Stimulated activated naive CD8-positive, alpha-beta T cell treated with anti-CD3 and anti-CD28 coated beads, Interleukin-15, Interleukin-2, amounts not matched to agents 100 U/mL and 50 U/mL, for 24 hours (primary cell): ENCODE measurements around the gene RPL13.

Experiments used
- ATAC-seq: fragments of 150-1000 bp; cut with Tn5 transposase; one replicate; pipeline ENCODE4 v1.10.0; 2021
- DNase-seq: peaks from one replicate; pipeline ENCODE4 v3.0.0; 2021

Gene RPL13

DNA sequence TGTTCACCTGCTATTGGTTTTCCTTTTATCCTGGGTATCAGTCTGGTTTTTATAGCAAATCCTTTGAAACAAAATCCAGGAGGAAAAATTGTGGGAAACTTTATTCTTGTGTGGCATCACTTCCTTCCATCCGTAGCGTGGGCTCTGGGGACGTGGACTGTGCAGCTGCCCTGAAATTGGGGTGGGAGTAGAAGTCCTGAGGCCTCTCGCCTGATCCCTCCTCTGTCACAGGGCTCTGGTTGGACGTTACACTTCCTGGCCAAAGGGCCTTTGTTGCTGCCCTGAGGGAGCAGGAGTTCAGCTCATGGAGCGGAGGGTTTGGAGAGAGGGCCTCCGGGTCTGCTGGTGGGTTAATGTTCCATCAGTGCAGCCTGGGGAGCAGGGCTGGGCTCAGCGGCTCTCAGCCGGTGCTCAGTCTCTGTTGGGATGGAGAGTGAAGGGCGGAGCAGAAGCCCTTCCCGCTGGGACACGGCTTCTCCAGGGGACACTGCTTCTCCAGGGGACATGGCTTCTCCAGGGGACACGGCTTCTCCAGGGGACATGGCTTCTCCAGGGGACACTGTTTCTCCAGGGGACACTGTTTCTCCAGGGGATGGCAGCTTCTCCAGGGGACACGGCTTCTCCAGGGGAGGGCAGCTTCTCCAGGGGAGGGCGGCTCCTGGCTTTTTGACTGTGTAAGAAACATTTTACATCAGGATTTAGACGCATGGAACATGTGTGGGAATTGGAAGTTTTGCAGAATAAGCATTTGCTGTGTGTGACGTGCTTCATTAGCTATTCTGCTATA is 15.2 kb upstream of the RPL13 start:
- no peak for ATAC-seq
- no peak for DNase-seq

DNA sequence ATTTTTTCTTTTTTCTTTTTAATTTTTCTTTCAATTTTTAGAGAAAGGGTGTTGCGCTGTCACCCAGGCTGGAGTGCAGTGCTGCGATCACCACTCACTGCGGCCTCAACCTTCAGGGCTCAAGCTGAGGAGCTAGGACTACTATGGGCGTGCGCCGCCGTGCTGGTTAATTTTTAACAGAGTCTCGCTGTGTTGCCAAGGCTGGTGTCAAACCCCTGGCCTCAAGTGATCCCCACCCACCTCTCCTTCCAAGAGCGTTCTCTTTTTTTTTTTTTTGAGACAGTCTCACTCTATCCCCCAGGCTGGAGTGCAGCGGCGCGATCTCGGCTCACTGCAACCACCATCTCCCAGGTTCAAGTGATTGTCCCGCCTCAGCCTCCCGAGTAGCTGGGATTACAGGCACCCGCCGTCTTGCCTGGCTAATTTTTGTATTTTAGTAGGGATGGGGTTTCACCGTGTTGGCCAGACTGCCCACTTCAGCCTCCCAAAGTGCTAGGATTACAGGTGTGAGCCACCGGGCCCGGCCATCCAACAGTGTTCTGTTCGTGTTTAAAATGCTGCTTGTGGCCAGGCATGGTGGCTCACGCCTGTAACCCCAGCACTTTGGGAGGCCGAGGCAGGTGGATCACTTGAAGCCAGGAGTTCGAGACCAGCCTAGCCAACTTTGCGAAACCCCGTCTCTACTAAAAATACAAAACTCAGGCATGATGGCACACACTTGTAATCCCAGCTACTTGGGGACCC is 14.5 kb upstream of the RPL13 start:
- no peak for ATAC-seq
- DNase-seq, result no peak

DNA sequence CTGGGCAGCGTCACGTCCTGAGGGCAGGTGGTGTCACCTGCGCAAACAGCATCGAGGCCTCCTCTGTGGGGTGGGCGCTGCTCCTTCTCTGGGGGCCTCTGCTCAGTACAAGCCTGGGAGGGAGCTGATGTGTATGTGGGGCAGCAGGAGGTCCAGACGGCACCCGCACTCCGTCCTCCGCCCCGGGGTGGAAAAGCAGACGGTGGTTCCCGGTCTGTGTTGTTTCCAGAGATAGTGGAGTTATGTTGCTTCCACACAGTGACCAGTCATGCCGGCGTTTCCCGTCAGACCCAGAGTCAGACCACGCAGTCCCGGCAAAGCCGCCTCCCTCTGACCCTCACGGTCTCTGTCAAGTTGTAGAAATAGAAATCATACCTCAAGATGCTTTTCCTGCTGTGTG is 13.7 kb upstream of the RPL13 start:
- ATAC-seq (no peak), DNase-seq (no peak)

DNA sequence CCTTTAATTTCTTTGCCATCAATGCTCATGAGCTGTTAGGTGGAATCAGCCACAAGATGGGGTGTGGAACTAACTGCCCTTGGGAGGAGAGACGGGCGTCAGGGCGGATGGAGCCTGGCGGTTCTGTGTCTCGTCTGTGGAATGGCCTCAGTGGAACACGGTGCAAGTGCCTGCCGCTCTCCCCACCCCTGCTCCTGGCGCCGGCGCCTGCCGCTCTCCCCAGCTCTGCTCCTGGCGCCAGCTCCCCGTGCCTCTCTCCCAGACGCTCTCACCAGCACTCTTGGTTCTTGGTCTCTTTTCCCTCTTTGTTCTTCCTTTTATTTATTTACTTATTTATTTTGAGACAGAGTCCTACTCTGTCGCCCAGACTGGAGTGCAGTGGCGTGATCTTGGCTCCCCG is 13.2 kb upstream of the RPL13 start:
- ATAC-seq (no peak), DNase-seq (no peak)

DNA sequence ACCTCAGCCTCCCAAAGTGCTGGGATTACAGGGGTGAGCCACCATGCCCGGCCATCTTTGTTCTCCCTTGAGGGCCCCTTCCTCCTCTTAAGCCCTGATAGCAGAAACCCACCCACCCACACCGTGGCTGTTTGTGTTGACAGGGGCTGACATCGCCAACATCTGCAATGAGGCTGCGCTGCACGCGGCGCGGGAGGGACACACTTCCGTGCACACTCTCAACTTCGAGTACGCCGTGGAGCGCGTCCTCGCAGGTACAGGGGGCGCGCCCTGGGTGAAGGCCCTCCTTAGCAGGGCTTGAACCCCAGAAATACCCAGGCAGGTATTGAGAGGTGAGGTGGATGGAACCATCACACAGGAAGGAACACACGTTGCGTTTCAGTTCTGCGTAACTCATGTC is 12.6 kb upstream of the RPL13 start:
- DNase-seq (no peak), ATAC-seq (no peak)

DNA sequence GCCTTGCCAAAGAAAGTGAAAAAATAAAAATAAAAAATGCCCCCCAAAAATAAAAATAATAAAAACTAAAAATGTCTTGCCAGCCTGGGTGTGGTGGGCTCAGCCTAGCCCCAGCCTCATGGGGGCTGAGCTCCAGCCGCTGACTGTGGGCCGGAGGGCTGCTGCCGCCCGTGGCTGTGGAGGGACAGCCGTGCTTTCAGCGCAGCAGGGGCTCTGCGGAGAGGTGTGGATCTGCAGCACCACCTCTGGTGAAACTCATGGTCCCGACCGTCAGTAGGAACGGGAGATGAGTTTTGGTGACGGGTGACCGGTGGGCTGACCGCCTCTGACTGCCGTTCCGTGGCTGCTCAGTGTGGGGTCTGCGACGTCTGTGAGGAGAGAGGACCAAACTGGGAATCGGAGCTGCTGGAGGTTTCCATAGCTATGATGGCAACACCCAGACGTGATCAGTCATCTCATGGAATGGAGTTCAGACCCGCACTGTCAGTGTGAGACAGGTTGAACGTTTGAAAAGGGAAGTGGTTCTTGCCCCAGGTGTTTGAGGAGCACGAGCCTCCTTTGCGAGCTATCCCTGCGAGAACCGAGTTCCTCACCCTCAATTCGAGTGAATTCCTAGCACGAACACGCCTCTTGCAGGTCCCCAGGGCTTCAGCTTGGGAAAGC is 12.0 kb upstream of the RPL13 start:
- DNase-seq, result no peak
- no peak for ATAC-seq

DNA sequence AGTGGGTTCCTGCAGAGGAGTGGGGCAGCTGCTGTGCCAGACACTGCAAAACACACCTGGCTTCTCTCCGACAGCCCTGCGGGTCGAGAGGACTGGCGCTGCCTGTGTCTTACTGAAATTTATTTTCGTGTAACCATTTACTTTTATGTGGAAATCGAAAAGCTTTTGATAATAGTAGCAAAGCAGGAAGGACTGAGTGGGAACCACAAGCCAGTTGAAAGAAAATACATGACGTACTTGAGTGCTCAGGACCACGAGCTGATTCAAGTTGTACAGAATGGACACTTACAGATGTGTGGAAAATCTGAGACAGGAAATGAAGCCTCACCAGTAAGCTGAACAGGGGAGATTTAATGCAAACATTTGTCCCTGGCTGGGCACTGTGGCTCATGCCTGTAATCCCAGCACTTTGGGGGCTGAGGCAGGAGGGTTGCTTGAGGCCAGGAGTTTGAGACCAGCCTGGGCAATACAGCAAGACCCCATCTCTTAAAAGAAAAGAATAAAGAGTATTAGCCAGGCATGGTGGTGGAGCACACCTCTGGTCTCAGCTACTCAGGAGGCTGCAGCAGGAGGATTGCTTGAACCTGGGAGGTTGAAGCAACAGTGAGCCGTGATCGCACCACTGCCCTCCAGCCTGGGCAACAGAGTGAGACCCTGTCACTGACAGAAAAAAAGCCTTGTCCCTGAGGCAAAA is 11.3 kb upstream of the RPL13 start:
- ATAC-seq (peak; percentile 87), DNase-seq (no peak)

DNA sequence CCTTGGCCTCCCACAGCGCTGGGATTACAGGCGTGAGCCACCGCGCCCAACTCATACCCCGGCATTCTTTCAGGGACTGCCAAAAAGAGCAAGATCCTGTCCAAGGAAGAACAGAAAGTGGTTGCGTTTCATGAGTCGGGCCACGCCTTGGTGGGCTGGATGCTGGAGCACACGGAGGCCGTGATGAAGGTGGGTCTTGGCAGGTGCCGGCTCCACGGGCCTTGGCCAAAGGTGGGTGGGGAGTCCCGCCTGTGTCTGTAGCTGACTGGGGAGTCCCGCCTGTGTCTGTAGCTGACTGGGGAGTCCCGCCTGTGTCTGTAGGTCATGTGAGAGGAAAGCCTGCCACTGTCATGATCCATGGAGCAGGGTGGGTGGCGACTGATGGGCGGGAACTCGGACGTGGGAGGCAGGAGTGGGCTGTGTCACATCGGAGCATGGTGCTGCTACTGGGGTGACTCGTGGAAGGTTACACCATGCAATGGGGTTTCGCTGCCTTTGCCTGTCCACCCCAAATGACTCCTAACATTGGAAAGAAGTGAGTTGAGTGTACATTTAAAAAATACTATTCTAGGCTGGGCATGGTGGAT is 10.0 kb upstream of the RPL13 start:
- no peak for DNase-seq
- ATAC-seq, result no peak

DNA sequence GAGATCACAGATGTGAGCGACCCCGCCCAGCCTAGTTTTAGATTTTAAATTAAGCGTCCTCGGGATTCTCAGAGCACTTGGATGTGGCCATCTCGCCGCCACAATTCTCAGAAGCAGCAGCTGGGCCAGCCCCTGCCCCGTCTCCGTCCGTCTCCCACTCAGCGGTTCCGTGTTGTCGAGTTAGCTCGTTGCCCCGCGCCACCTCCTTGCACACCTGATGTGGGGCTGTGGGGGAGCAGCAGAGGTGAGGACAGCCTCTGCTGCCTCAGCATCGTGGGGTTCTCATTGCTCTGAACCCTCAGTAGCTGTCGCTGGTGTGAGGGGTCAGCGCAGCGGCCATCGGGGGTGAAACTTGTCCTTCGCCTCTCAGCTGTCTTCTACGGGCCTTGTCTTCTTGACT is 8.2 kb upstream of the RPL13 start:
- DNase-seq, result no peak
- ATAC-seq, result no peak

DNA sequence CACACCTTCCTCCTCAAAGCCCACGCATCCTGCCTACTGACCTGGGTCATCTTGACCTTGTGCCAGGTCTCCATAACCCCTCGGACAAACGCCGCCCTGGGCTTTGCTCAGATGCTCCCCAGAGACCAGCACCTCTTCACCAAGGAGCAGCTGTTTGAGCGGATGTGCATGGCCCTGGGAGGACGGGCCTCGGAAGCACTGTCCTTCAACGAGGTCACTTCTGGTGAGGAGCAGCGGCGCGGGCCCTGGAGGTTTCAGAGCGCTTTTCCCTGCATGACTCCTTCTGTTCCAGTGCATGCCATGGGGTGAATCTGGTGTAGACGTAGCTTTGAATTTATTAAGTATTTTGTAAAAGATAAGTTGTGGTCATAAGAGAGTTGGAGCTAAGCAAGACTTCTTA is 7.6 kb upstream of the RPL13 start:
- DNase-seq, result no peak
- no peak for ATAC-seq

DNA sequence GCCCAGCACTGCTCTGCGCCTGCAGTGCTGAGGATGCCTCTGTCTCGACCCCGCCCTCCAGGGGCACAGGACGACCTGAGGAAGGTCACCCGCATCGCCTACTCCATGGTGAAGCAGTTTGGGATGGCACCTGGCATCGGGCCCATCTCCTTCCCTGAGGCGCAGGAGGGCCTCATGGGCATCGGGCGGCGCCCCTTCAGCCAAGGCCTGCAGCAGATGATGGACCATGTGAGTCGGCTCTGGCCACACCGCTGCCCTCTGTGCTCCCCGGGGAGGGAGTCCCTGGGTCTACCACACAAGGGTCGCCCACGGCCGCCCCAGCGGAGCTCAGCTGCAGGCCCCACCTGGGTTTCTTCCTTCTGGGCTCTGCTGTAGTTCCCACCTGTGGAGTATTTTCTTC is 6.7 kb upstream of the RPL13 start:
- ATAC-seq (no peak), DNase-seq (no peak)

DNA sequence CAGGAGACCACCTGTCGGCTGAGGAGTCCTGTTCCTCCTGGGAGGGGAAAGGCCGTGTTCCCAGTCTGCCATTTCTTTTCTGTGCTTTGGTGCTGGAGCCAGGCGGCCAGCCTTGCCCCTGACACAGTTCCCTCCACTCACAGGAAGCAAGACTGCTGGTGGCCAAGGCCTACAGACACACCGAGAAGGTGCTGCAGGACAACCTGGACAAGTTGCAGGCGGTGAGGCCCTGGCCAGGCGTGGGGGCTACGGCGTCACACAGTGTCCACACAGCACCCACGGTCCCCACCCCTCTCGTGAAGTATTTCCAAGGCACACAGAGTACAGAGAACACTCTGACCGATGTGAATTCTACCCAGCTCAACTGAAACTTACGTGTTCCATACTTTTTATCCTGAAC is 6.1 kb upstream of the RPL13 start:
- ATAC-seq (no peak), DNase-seq (no peak)

DNA sequence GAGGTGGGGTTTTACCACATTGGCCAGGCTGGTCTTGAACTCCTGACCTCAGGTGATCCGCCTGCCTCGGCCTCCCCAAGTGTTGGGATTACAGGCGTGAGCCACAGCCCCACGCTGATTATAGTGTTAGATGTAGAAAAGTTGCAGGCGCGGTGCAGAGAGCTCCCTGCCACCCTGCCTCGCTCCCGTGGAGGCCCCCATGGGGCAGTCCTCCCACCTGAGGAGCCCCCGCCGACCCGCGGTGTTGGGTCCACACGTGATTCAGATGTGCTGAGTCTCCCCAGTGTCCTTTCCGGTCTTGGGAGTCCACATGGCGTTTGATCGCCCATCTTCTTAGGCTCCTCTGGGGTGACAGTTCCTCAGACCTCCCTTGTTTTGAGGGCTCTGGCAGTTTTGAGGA is 5.2 kb upstream of the RPL13 start:
- ATAC-seq (no peak), DNase-seq (no peak)

DNA sequence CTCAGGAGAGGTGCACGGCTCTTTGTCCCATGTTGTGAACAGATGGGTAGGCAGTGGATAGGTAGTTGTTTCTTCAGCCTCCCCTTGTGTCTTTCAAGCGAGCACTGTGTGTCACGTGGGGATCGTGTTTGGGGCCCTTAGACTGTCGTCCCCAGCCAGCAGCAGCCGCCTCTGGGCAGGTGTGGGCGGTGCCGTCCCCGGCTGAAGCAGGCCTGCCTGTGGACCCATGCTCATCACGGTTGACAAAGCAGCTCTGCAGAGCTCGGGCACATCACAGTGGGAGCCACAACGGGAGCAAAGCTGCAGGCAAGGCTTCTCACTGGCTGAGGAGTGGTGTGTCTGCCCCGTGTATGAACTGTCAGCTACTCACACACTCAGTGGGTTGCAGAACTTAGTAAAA is 4.7 kb upstream of the RPL13 start:
- no peak for ATAC-seq

DNA sequence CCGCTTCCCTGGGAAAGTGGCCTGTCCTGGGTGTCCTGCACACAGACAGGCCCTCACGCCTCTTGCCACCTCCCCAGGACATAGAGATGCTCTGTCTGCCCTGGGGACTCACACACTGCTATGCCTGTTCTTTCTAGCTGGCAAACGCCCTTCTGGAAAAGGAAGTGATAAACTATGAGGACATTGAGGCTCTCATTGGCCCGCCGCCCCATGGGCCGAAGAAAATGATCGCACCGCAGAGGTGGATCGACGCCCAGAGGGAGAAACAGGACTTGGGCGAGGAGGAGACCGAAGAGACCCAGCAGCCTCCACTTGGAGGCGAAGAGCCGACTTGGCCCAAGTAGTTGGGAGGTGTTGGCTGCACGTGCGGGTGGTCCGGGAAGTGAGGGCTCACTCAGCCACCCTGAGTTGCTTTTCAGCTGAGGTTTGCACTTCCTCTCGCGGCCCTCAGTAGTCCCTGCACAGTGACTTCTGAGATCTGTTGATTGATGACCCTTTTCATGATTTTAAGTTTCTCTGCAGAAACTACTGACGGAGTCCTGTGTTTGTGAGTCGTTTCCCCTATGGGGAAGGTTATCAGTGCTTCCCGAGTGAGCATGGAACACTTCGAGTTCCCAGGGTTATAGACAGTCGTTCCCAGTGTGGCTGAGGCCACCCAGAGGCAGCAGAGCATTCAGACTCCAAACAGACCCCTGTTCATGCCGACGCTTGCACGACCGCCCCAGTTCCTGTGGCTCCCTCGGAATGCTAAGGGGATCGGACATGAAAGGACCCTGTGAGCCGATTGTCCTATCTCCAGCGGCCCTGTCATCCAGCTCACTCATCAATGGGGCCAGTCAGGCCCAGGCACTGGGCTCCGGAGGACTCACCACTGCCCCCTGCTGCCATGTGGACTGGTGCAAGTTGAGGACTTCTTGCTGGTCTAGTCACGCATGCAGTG is 3.5 kb upstream of the RPL13 start:
- peak; percentile 57 for ATAC-seq

More for the DNA sequence above, 4.7 kb upstream of the RPL13 start:
- DNase-seq, result no peak

DNA sequence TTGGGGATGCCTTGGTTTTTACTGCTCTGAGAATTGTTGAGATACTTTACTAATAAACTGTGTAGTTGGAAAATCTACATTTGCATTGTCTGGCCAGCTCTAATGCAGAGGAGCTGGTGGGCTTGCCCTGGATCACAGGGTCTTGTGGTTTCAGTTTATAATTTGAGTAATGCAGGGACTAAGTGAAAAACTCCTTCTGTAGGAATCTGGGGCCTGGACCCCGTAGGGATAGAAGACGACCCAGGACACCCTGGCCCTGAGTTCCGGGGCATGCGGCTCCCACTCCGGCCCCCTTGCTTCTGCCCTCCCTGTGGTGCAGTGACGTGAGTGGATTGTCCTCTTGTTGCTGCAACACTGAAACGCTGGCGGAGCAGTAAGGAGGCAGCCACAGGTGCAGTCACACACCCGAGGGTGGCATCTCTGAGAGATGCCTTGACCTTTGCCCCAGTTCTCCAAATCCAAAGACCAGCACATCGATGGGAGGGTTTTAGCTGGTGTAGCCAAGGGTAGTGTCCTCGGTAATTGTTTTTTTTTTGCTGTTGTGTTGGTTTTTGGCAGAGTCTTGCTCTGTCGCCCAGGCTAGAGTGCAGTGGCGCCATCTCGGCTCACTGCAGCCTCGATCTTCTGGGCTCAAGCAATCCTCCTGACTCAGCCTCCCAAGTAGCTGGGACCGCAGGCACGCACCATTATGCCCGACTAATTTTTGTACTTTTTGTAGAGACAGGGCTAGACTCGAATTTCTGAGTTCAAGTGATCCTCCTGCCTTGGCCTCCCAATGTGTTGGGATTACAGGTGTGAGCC is 2.6 kb upstream of the RPL13 start:
- DNase-seq, result no peak
- no peak for ATAC-seq

More for the DNA sequence above, 3.5 kb upstream of the RPL13 start:
- peak; percentile 93 for DNase-seq

DNA sequence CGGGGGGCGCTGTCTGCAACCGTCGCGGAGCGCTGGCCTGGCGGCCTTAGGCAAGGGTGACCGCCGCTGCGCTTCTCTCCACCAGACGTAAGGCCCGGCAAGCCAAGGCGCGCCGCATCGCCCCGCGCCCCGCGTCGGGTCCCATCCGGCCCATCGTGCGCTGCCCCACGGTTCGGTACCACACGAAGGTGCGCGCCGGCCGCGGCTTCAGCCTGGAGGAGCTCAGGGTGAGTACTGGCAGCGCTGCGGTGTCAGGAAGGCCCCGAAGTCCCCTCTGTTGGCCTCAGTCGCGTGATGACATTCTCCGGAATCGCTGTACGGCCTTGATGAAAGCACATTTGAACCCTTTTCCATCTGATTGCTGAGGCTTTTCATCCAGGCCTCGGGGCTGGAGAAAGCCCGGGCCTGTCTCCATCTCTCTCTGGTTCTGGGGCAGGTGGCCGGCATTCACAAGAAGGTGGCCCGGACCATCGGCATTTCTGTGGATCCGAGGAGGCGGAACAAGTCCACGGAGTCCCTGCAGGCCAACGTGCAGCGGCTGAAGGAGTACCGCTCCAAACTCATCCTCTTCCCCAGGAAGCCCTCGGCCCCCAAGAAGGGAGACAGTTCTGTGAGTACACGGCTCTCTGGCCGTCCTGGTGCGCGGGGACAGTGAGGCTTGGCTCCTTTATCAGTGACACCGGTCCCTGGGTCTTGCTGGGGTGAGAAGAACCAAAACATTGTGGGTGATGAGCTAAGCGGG is 831 bp downstream of the RPL13 start:
- no peak for DNase-seq
- ATAC-seq, result no peak

DNA sequence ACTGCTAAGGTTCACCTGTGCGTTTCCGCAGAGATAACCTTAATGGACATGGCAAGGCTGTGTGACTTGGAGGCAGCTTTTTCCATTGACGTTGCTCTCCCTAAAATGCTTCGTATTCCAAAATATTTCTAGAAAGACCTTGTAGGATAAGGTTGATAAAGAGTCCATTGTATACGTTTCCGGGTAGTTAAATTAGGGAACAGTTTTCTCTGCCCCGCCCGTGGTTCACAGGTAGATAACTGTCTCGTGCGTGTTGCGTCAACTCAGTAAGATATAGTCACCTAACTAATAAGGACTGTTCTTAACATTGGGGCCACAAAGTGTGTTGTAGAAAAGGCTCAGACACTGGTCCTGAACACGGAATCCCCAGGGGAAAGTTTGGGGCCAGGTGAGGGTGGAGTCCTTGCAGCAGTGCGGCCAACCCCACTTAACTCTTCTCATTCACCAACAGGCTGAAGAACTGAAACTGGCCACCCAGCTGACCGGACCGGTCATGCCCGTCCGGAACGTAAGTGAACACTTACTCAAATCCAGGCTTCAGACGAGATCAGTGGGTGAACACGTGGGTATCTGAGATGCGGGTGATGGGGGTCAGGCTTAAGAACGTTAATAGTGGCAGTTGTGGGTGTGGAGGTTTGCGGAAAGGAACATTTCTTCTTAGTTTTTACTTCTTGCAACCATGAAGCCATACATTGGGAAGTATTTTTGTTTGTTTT is 1.6 kb downstream of the RPL13 start:
- no peak for ATAC-seq
- no peak for DNase-seq

DNA sequence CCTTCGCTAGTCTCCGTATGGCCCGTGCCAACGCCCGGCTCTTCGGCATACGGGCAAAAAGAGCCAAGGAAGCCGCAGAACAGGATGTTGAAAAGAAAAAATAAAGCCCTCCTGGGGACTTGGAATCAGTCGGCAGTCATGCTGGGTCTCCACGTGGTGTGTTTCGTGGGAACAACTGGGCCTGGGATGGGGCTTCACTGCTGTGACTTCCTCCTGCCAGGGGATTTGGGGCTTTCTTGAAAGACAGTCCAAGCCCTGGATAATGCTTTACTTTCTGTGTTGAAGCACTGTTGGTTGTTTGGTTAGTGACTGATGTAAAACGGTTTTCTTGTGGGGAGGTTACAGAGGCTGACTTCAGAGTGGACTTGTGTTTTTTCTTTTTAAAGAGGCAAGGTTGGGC is 2.5 kb downstream of the RPL13 start:
- ATAC-seq, result no peak
- no peak for DNase-seq
